WTC11 (cell line): ENCODE measurements around the gene RAPSN. TPM values are rescaled to one million over a fixed set of nuclear protein-coding genes. Genes with fewer than 3 reads are reported as not detected.
A peak's percentile ranks its signal among the peaks of the same experiment; 100 is the strongest.

ENCODE experiments used
- ATAC-seq: fragments of 200-7000 bp; cut with Tn5 transposase; 2 replicates; pipeline ENCODE4 v1.10.0; 2021; ENCODE audit warnings: mild to moderate bottlenecking, moderate library complexity
- CTCF ChIA-PET: fragments of 300-600 bp; sonication (Branson Sonifier 250); formaldehyde crosslinking; loops from one replicate; lab custom pipeline; 2021; ENCODE audit warnings: antibody characterized with exemption; lab: Charles Lee
- POLR2A ChIA-PET: fragments of 350-600 bp; sonication (Branson Sonifier 250); formaldehyde crosslinking; loops from one replicate; lab custom pipeline; 2021; ENCODE audit warnings: antibody characterized with exemption; lab: Charles Lee
- DNase-seq: peaks from one replicate; pipeline ENCODE4 v3.0.0; 2021; ENCODE audit warnings: low spot score
- H3K27ac Mint-ChIP-seq: 2 replicates; pipeline ENCODE4 v1.8.0; 2021; ENCODE audit warnings: mixed read lengths
- H3K27me3 Mint-ChIP-seq: 2 replicates; pipeline ENCODE4 v1.8.0; 2021; ENCODE audit warnings: low read depth, mild to moderate bottlenecking, moderate library complexity, mixed read lengths
- H3K36me3 Mint-ChIP-seq: 2 replicates; pipeline ENCODE4 v1.8.0; 2021; ENCODE audit warnings: mixed read lengths
- H3K4me1 Mint-ChIP-seq: 2 replicates; pipeline ENCODE4 v1.8.0; 2022; ENCODE audit warnings: mixed read lengths
- H3K4me3 Mint-ChIP-seq: 2 replicates; pipeline ENCODE4 v1.8.0; 2021; ENCODE audit warnings: mild to moderate bottlenecking, moderate library complexity, mixed read lengths
- H3K9me3 Mint-ChIP-seq: 2 replicates; pipeline ENCODE4 v1.8.0; 2021; ENCODE audit warnings: mixed read lengths
- CREB1 ChIP-seq: sonication (generic); formaldehyde crosslinking; IDR thresholded peaks from 2 replicates; pipeline ENCODE4 v1.8.0; 2023; ENCODE audit warnings: mild to moderate bottlenecking, missing genetic modification reagents
- FOXJ3 ChIP-seq: sonication (generic); formaldehyde crosslinking; IDR thresholded peaks from 2 replicates; pipeline ENCODE4 v1.9.0; 2021; ENCODE audit warnings: missing genetic modification reagents, mild to moderate bottlenecking, borderline replicate concordance
- GABPB1 ChIP-seq: sonication (generic); formaldehyde crosslinking; IDR thresholded peaks from 2 replicates; pipeline ENCODE4 v1.8.1; 2023; ENCODE audit warnings: mild to moderate bottlenecking, missing genetic modification reagents
- GTF2I ChIP-seq: fragments of 250-450 bp; sonication (Bioruptor Pico); conservative IDR thresholded peaks from 2 replicates; pipeline ENCODE4 v1.4.0; 2021; ENCODE audit warnings: mild to moderate bottlenecking
- JAZF1 ChIP-seq: fragments of 250-450 bp; sonication (Bioruptor Pico); IDR thresholded peaks from 2 replicates; pipeline ENCODE4 v1.9.0; 2021; ENCODE audit warnings: moderate library complexity, mild to moderate bottlenecking, inconsistent platforms
- TEAD1 ChIP-seq: sonication (generic); formaldehyde crosslinking; IDR thresholded peaks from 2 replicates; pipeline ENCODE4 v1.8.0; 2022; ENCODE audit warnings: mild to moderate bottlenecking, missing genetic modification reagents
- ZNF121 ChIP-seq: sonication (generic); formaldehyde crosslinking; IDR thresholded peaks from 2 replicates; pipeline ENCODE4 v1.8.0; 2023; ENCODE audit warnings: missing genetic modification reagents
- ZNF263 ChIP-seq: sonication (generic); formaldehyde crosslinking; IDR thresholded peaks from 2 replicates; pipeline ENCODE4 v1.8.1; 2022; ENCODE audit warnings: low read depth, mild to moderate bottlenecking, moderate library complexity, missing genetic modification reagents
- total RNA-seq: library from RNA; stranded (reverse); gene quantifications from 3 replicates; pipeline ENCODE4 v1.2.3, GENCODE V29; 2021
- TF ChIP-seq, protein P1 (sequence below): sonication (generic); formaldehyde crosslinking; IDR thresholded peaks from 2 replicates; pipeline ENCODE4 v1.8.0; 2023; ENCODE audit warnings: mild to moderate bottlenecking, missing genetic modification reagents
- TF ChIP-seq, protein P2 (sequence below): sonication (generic); formaldehyde crosslinking; IDR thresholded peaks from 2 replicates; pipeline ENCODE4 v1.8.0; 2022; ENCODE audit warnings: mild to moderate bottlenecking, missing genetic modification reagents
- TF ChIP-seq, protein P3 (sequence below): sonication (generic); formaldehyde crosslinking; IDR thresholded peaks from 2 replicates; pipeline ENCODE4 v1.8.1; 2022; ENCODE audit warnings: missing genetic modification reagents, borderline replicate concordance
- TF ChIP-seq, protein P4 (sequence below): fragments of 250-450 bp; sonication (Bioruptor Pico); conservative IDR thresholded peaks from 2 replicates; pipeline ENCODE4 v1.9.0; 2021; ENCODE audit warnings: mild to moderate bottlenecking
- TF ChIP-seq, protein P5 (sequence below): fragments of 250-450 bp; sonication (Bioruptor Pico); IDR thresholded peaks from 2 replicates; pipeline ENCODE4 v1.9.0; 2021; ENCODE audit warnings: mild to moderate bottlenecking

Gene RAPSN
- total RNA-seq, 1 experiment from 2014 or later, result 0.66 TPM

DNA sequence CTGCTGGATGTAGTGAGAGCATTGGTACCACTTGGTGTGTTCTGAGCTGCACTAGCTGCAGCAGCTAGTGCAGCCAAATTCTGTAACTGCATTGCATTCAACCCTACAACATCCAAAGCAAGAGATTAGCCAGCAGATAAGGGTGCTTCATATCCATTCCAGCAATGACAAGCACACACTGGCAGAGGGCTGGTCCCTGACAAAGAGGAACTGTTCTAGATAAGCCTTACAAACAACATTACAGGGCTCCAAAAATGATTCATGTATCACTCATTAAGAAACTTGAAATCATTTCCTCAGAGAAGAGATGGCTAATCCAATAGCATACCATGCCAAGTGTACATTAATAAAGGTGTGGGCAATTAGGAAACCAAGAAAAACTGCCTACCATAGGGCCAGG is 28.4 kb upstream of the RAPSN start (continued):
- no peak for TF ChIP-seq TEAD1 (CRISPR knock-in tag)
- TF ChIP-seq, protein P1, sequence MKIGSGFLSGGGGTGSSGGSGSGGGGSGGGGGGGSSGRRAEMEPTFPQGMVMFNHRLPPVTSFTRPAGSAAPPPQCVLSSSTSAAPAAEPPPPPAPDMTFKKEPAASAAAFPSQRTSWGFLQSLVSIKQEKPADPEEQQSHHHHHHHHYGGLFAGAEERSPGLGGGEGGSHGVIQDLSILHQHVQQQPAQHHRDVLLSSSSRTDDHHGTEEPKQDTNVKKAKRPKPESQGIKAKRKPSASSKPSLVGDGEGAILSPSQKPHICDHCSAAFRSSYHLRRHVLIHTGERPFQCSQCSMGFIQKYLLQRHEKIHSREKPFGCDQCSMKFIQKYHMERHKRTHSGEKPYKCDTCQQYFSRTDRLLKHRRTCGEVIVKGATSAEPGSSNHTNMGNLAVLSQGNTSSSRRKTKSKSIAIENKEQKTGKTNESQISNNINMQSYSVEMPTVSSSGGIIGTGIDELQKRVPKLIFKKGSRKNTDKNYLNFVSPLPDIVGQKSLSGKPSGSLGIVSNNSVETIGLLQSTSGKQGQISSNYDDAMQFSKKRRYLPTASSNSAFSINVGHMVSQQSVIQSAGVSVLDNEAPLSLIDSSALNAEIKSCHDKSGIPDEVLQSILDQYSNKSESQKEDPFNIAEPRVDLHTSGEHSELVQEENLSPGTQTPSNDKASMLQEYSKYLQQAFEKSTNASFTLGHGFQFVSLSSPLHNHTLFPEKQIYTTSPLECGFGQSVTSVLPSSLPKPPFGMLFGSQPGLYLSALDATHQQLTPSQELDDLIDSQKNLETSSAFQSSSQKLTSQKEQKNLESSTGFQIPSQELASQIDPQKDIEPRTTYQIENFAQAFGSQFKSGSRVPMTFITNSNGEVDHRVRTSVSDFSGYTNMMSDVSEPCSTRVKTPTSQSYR (CRISPR knock-in tag), result no peak
- TF ChIP-seq, all 79 proteins: peak for 0

DNA sequence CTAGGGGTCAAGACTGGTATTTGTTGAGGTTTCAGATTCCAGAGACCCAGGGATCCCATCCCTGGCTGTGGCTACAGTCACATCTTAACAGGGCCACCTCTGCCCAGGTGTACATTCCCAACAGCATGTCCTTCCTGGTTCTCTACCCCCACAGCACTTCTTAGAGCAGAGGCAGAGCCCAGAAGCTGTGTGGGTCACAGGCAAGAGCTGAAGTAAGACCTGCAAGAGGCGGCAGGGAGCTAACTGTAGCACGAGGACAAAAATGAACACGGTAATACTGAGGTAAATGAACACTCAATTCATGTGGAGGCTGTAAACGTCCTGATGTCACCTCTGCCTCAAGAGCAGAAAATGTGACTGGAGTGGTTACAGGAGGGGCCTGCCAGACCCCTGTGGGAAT is 21.7 kb upstream of the RAPSN start:
- peaks cover 59% of the 10 kb centered on the region for H3K36me3 Mint-ChIP-seq
- ChIA-PET POLR2A (no interaction called here), CTCF (interaction anchor here (0.6 to 2.3 kb wide), 3 partner anchors 16 to 27 kb away, joined by 4 to 7 read pairs (median 5); no protein-coding TSS in a partner anchor)
- TF ChIP-seq, protein P2, sequence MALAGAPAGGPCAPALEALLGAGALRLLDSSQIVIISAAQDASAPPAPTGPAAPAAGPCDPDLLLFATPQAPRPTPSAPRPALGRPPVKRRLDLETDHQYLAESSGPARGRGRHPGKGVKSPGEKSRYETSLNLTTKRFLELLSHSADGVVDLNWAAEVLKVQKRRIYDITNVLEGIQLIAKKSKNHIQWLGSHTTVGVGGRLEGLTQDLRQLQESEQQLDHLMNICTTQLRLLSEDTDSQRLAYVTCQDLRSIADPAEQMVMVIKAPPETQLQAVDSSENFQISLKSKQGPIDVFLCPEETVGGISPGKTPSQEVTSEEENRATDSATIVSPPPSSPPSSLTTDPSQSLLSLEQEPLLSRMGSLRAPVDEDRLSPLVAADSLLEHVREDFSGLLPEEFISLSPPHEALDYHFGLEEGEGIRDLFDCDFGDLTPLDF (CRISPR knock-in tag), result no peak
- no peak for TF ChIP-seq CREB1 (CRISPR knock-in tag)
- no peak for TF ChIP-seq ZNF121 (CRISPR knock-in tag)
- TF ChIP-seq, protein P3, sequence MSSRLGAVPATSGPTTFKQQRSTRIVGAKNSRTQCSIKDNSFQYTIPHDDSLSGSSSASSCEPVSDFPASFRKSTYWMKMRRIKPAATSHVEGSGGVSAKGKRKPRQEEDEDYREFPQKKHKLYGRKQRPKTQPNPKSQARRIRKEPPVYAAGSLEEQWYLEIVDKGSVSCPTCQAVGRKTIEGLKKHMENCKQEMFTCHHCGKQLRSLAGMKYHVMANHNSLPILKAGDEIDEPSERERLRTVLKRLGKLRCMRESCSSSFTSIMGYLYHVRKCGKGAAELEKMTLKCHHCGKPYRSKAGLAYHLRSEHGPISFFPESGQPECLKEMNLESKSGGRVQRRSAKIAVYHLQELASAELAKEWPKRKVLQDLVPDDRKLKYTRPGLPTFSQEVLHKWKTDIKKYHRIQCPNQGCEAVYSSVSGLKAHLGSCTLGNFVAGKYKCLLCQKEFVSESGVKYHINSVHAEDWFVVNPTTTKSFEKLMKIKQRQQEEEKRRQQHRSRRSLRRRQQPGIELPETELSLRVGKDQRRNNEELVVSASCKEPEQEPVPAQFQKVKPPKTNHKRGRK (CRISPR knock-in tag), result no peak
- TF ChIP-seq, protein P4, sequence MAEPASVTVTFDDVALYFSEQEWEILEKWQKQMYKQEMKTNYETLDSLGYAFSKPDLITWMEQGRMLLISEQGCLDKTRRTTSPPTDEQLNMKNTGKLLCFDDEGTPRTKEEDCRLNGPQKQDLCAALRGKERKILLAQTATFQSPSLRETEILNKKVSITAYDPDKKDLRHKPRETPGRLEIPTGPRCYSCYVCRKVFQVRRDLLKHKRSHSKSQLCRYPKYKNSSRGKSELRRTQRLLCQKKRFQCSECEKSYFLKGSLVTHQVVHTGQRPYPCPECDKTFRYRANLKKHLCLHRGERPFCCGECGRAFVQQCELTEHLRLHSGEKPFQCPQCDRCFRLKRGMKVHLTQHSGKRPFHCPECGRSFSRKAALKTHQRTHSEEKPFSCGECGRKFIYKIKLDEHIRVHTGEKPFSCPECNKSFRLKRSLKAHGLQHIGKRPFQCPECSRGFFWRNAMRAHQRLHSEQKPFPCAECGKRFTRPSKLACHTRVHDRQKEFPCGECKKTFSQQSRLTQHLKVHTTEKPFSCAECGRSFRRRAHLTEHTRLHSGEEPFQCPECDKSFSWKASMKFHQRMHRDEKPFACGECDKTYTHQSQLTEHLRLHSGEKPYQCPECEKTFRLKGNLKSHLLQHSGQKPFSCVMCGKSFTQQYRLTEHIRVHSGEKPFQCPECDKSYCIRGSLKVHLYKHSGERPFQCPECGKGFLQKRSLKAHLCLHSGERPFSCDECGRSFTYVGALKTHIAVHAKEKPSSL (CRISPR knock-in tag), result no peak
- no peak for TF ChIP-seq GTF2I
- no peak for TF ChIP-seq FOXJ3 (CRISPR knock-in tag)
- TF ChIP-seq JAZF1 (CRISPR knock-in tag), result no peak
- TF ChIP-seq, protein P5, sequence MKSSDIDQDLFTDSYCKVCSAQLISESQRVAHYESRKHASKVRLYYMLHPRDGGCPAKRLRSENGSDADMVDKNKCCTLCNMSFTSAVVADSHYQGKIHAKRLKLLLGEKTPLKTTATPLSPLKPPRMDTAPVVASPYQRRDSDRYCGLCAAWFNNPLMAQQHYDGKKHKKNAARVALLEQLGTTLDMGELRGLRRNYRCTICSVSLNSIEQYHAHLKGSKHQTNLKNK (CRISPR knock-in tag), result no peak
- TF ChIP-seq GABPB1 (CRISPR knock-in tag), result no peak
- peaks cover 47% of the 10 kb centered on the region for H3K4me1 Mint-ChIP-seq
- peak overlapping the region; percentile 75 for H3K27ac Mint-ChIP-seq
- DNase-seq, result no peak
- H3K9me3 Mint-ChIP-seq, result no peaks in the 10 kb centered on the region
- ATAC-seq, result no peak
- H3K27me3 Mint-ChIP-seq, result no peaks in the 10 kb centered on the region
- no peak overlapping the region for H3K4me3 Mint-ChIP-seq

DNA sequence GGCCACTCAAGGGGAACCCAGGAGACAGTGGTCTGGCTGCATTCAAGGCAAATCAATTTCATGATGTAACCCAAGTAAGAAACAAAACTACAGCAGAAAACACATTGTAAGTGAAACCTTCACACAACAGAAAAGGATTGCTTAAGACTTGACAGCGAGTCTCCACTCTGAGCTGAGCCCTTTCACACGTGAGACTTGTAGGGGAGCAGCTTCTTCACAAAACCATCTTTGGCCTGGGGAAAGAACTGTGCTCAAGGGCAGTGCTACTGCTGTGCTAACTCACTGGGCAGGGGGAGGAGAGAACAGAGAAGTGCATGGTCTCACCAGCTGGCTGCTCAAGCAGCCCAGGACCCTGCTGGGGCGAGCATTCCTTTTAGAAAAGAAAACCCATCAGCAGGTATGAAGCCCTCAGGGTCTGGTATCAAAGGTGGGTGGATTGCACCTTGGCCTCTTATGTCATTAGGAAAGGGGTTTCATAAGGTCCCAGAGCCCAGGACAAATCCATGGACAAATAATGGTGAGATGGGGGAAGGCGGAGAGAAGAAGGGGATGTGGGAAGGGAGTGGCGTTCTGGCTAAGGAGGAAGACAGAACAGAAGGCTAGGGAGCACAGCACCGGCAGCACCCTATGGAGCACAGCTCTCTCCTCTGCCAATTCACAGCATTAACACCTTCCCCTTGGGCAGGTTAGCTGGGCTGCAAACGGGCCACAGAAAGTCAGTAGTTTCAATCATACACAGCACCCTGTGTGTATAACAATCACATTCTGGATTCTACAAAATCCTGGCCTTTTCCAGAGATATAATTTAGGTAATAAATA is 20.6 kb upstream of the RAPSN start:
- ATAC-seq, result peak; percentile 60
- no peaks in the 10 kb centered on the region for H3K27me3 Mint-ChIP-seq
- DNase-seq, result no peak
- H3K27ac Mint-ChIP-seq, result peak overlapping the region; percentile 79
- H3K4me1 Mint-ChIP-seq, result peaks cover 52% of the 10 kb centered on the region
- no peak for TF ChIP-seq GTF2I
- TF ChIP-seq ZNF263, result peak; percentile 58; the same call in 1 of the 2 replicates
- no peak overlapping the region for H3K4me3 Mint-ChIP-seq
- H3K9me3 Mint-ChIP-seq, result no peaks in the 10 kb centered on the region
- POLR2A ChIA-PET, result no interaction called here
- H3K36me3 Mint-ChIP-seq, result peaks cover 48% of the 10 kb centered on the region
- CTCF ChIA-PET, result interaction anchor here (2.3 kb wide), 1 partner anchor 15 kb away, joined by 7 read pairs; no protein-coding TSS in a partner anchor
